DMS153 treated with DMSO at 0.1 percent for 48 hours (cell line): Measurements from ENCODE around the gene BOD1L1.

Source experiments
- DNase-seq: peaks from one replicate; lab custom pipeline; 2025; ENCODE audit not compliant: unreplicated experiment; lab: John Stamatoyannopoulos, UW

BOD1L1 gene

GRCh38 chr4:13626492-13627177, 890 bp downstream of the BOD1L1 start:
- DNase-seq = no peak

GRCh38 chr4:13618212-13618806, 9.2 kb downstream of the BOD1L1 start:
- no peak for DNase-seq

GRCh38 chr4:13617801-13618200, 9.7 kb downstream of the BOD1L1 start:
- DNase-seq = no peak

GRCh38 chr4:13616597-13616996, 10.9 kb downstream of the BOD1L1 start:
- DNase-seq = no peak

- no peak for DNase-seq
These were observed 12.4 kb downstream of the BOD1L1 start for GRCh38 chr4:13615161-13615560.

- no peak for DNase-seq
These were observed 15.0 kb downstream of the BOD1L1 start for GRCh38 chr4:13612569-13612968.

- no peak for DNase-seq
These were observed 16.2 kb downstream of the BOD1L1 start for GRCh38 chr4:13611283-13611842.

- DNase-seq = no peak
These were observed 22.2 kb downstream of the BOD1L1 start for GRCh38 chr4:13605330-13605729.

GRCh38 chr4:13601848-13602247, 25.7 kb downstream of the BOD1L1 start:
- no peak for DNase-seq

- DNase-seq = no peak
These were observed 26.5 kb downstream of the BOD1L1 start for GRCh38 chr4:13601048-13601447.

- DNase-seq = no peak
These were observed 28.4 kb downstream of the BOD1L1 start for GRCh38 chr4:13599159-13599558.

GRCh38 chr4:13597604-13598003, 29.9 kb downstream of the BOD1L1 start:
- DNase-seq = no peak

- DNase-seq = no peak
These were observed 30.4 kb downstream of the BOD1L1 start for GRCh38 chr4:13597141-13597540.

- no peak for DNase-seq
These were observed 35.3 kb downstream of the BOD1L1 start for GRCh38 chr4:13592220-13592619.

- DNase-seq = no peak
These were observed 36.8 kb downstream of the BOD1L1 start for GRCh38 chr4:13590766-13591165.

GRCh38 chr4:13588954-13589353, 38.6 kb downstream of the BOD1L1 start:
- no peak for DNase-seq

- DNase-seq = no peak
These were observed 43.0 kb downstream of the BOD1L1 start for GRCh38 chr4:13584481-13584880.

- DNase-seq = no peak
These were observed 47.5 kb downstream of the BOD1L1 start for GRCh38 chr4:13580036-13580435.

GRCh38 chr4:13577660-13578059, 49.9 kb downstream of the BOD1L1 start:
- no peak for DNase-seq

- DNase-seq = no peak
These were observed 56.6 kb downstream of the BOD1L1 start for GRCh38 chr4:13570916-13571315.

- no peak for DNase-seq
These were observed 60.4 kb downstream of the BOD1L1 start for GRCh38 chr4:13567125-13567524.

- no peak for DNase-seq
These were observed 64.6 kb downstream of the BOD1L1 start for GRCh38 chr4:13562876-13563275.

GRCh38 chr4:13561673-13562072, 65.9 kb downstream of the BOD1L1 start:
- no peak for DNase-seq
